22Rv1 (cell line): ENCODE results near the gene CNR2.

Experiments used
- CTCF ChIP-seq: fragments of 450-650 bp; IDR thresholded peaks from 2 replicates; pipeline ENCODE4 v1.5.1; 2017; ENCODE audit warnings: mild to moderate bottlenecking
- ZFX ChIP-seq: fragments of 450-650 bp; IDR thresholded peaks from 2 replicates; pipeline ENCODE4 v1.6.1; 2017; ENCODE audit warnings: antibody characterized with exemption, borderline replicate concordance

GRCh38 chr1:23823767-23824166 lies 89.4 kb downstream of the CNR2 start:
- TF ChIP-seq CTCF (no peak), ZFX (no peak)
